HEK293 (cell line): Measurements from ENCODE around the gene TWF2.
A peak's percentile ranks its signal among the peaks of the same experiment; 100 is the strongest.

Experiments
- CTCF ChIA-PET: fragments of 350-600 bp; formaldehyde crosslinking; extraction: SDS; loops from one replicate; lab custom pipeline; 2021; ENCODE audit warnings: antibody characterized with exemption; lab: Yijun Ruan, JAX
- POLR2A ChIA-PET: fragments of 300-600 bp; formaldehyde crosslinking; extraction: SDS; loops from one replicate; lab custom pipeline; 2020; ENCODE audit warnings: antibody characterized with exemption, inconsistent platforms; lab: Yijun Ruan, JAX
- H3K27ac ChIP-seq: fragments of 200-500 bp; sonication (Bioruptor generic); 2 replicates; pipeline ENCODE4 v1.5.1; 2014; ENCODE audit warnings: low read depth, low read length, control low read depth, inconsistent platforms; ENCODE audit errors: extremely low read depth
- H3K36me3 ChIP-seq, 2 experiments: fragments of 200-500 bp in 1 of 2; sonication (Bioruptor generic) in 1 of 2; 1 replicate in 1 of 2; 2 replicates in 1 of 2; pipeline ENCODE4 v1.5.1; 2014 to 2017; ENCODE audit warnings: inconsistent platforms in 2 of 2, low read length in 2 of 2; ENCODE audit not compliant: control insufficient read depth in 2 of 2, insufficient read depth in 1 of 2
- H3K4me1 ChIP-seq: fragments of 200-500 bp; sonication (Bioruptor generic); 2 replicates; pipeline ENCODE4 v1.5.1; 2014; ENCODE audit warnings: mild to moderate bottlenecking, low read length, inconsistent platforms; ENCODE audit not compliant: control insufficient read depth, insufficient read depth
- H3K4me3 ChIP-seq: 2 replicates; pipeline ENCODE4 v1.5.1; 2011; ENCODE audit warnings: low read depth, mild to moderate bottlenecking, control low read depth, low read length, moderate library complexity
- H3K9me3 ChIP-seq: fragments of 200-500 bp; sonication (Bioruptor generic); 2 replicates; pipeline ENCODE4 v1.5.1; 2014; ENCODE audit warnings: low read depth, low read length, inconsistent platforms; ENCODE audit not compliant: control insufficient read depth, insufficient read depth
- HIC1 ChIP-seq: fragments of 450-650 bp; formaldehyde crosslinking; IDR thresholded peaks from 2 replicates; pipeline ENCODE4 v1.5.1; 2016; ENCODE audit warnings: missing biosample characterization, missing genetic modification characterization
- KLF16 ChIP-seq: fragments of 450-650 bp; formaldehyde crosslinking; IDR thresholded peaks from 2 replicates; pipeline ENCODE4 v1.5.1; 2017; ENCODE audit warnings: missing biosample characterization, missing genetic modification characterization
- ZBTB11 ChIP-seq: fragments of 450-650 bp; formaldehyde crosslinking; conservative IDR thresholded peaks from 2 replicates; pipeline ENCODE4 v1.5.1; 2016; ENCODE audit warnings: low read depth, missing biosample characterization, missing genetic modification characterization
- ZBTB49 ChIP-seq: fragments of 450-650 bp; formaldehyde crosslinking; IDR thresholded peaks from 2 replicates; pipeline ENCODE4 v1.5.1; 2016; ENCODE audit warnings: missing biosample characterization, missing genetic modification characterization, low read depth
- ZNF10 ChIP-seq: fragments of 450-650 bp; formaldehyde crosslinking; IDR thresholded peaks from 2 replicates; pipeline ENCODE4 v1.5.1; 2017; ENCODE audit warnings: missing biosample characterization, missing genetic modification characterization
- ZNF112 ChIP-seq: fragments of 450-650 bp; formaldehyde crosslinking; IDR thresholded peaks from 2 replicates; pipeline ENCODE4 v1.5.0; 2017; ENCODE audit warnings: missing biosample characterization, missing genetic modification characterization
- ZNF175 ChIP-seq: fragments of 450-650 bp; formaldehyde crosslinking; IDR thresholded peaks from 2 replicates; pipeline ENCODE4 v1.5.1; 2016; ENCODE audit warnings: missing biosample characterization, missing genetic modification characterization
- ZNF202 ChIP-seq: fragments of 450-650 bp; formaldehyde crosslinking; IDR thresholded peaks from 2 replicates; pipeline ENCODE4 v1.5.1; 2016; ENCODE audit warnings: missing biosample characterization, missing genetic modification characterization, borderline replicate concordance
- ZNF214 ChIP-seq: fragments of 450-650 bp; formaldehyde crosslinking; IDR thresholded peaks from 2 replicates; pipeline ENCODE4 v1.5.1; 2017; ENCODE audit warnings: missing biosample characterization, mild to moderate bottlenecking, missing genetic modification characterization, borderline replicate concordance
- ZNF223 ChIP-seq: fragments of 450-650 bp; formaldehyde crosslinking; IDR thresholded peaks from 2 replicates; pipeline ENCODE4 v1.5.1; 2016; ENCODE audit warnings: missing biosample characterization, missing genetic modification characterization
- ZNF24 ChIP-seq: fragments of 450-650 bp; formaldehyde crosslinking; IDR thresholded peaks from 2 replicates; pipeline ENCODE4 v1.5.1; 2016; ENCODE audit warnings: missing biosample characterization, missing genetic modification characterization
- ZNF266 ChIP-seq: fragments of 450-650 bp; formaldehyde crosslinking; IDR thresholded peaks from 2 replicates; pipeline ENCODE4 v1.5.1; 2016; ENCODE audit warnings: missing biosample characterization, missing genetic modification characterization, low read depth
- ZNF341 ChIP-seq: fragments of 450-650 bp; formaldehyde crosslinking; IDR thresholded peaks from 2 replicates; pipeline ENCODE4; 2016; ENCODE audit warnings: low read depth, missing biosample characterization, missing genetic modification characterization
- ZNF701 ChIP-seq: fragments of 450-650 bp; formaldehyde crosslinking; IDR thresholded peaks from 2 replicates; pipeline ENCODE4 v1.5.1; 2016; ENCODE audit warnings: missing biosample characterization, missing genetic modification characterization
- TF ChIP-seq, protein P1 (sequence below): fragments of 450-650 bp; formaldehyde crosslinking; IDR thresholded peaks from 2 replicates; pipeline ENCODE4 v1.5.1; 2017; ENCODE audit warnings: missing biosample characterization, mild to moderate bottlenecking, missing genetic modification characterization, moderate library complexity
- TF ChIP-seq, protein P2 (sequence below): fragments of 450-650 bp; formaldehyde crosslinking; IDR thresholded peaks from 2 replicates; pipeline ENCODE4 v1.5.1; 2016; ENCODE audit warnings: missing biosample characterization, missing genetic modification characterization

TWF2 gene

DNA sequence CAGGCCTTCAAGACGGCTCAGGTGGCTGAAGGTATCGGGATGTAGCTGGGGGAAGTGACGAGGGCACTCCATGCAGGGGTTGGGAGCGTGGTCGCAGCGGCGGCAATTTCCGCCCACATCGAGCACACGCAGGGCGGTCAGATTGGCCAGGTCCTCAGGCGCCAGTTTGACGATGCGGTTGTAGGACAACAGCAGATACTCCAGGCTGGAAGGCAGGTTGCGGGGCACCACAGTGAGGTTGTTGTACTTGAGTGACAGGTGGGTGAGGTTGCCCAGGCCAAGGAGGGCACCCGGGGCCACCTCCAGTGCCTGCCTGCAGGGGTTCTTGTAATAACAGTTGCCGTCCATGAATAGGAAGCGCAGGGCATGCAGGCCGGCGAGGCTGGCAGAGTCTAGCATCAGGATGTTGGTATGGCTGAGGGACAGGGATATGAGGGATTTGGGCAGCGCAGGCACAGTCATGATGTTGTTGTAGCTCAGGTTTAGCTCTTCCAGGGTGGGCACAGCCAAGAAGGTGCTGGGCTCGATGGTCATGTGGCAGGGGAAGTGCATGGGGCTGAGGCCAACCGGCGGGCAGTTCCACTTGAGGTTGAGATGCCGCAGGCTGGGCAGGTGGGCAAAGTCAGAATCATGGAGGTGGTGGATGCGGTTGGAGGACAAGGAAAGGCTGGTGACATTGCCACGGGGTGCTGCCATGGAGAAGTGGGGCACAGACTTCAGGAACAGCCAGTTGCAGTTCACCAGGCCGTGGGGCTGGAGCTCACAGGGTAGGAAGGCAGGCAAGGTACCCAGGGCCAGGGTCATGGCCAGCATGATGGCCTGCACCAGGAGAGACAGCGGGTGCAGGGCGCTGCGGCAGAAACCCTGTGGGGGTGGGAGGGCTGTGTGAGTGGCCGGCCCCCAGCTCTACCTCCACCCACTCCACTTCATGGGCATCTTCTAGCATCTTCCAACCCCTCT is 15.2 kb downstream of the TWF2 start:
- H3K36me3 ChIP-seq: peaks cover 0 to 1% of the 10 kb centered on the region in 2 experiments; a peak in 1 of 3 replicates
- POLR2A ChIA-PET: interaction anchor here (0.6 kb wide), 1 partner anchor 19 kb away, joined by 3 read pairs; no protein-coding TSS in a partner anchor
- CTCF ChIA-PET: interaction anchor here (0.5 to 8.1 kb wide), 4 partner anchors 8 to 189 kb away, joined by 5 to 95 read pairs (median 6); no protein-coding TSS in a partner anchor

GRCh38 chr3:52222319-52223221 is 16.4 kb downstream of the TWF2 start:
- POLR2A ChIA-PET: interaction anchor here (0.5 to 0.6 kb wide), 2 partner anchors 20 to 173 kb away, joined by 3 to 5 read pairs; no protein-coding TSS in a partner anchor
- Histone ChIP-seq H3K36me3 (no peaks in the 10 kb centered on the region), H3K9me3 (no peaks in the 10 kb centered on the region), H3K4me1 (no peaks in the 10 kb centered on the region), H3K4me3 (no peak overlapping the region), H3K27ac (no peak overlapping the region)
- CTCF ChIA-PET: interaction anchor here (0.6 to 8.1 kb wide), 7 partner anchors 9 to 225 kb away, joined by 3 to 95 read pairs (median 3); no protein-coding TSS in a partner anchor
- TF ChIP-seq ZNF175 (tag by site-specific recombination) (no peak), ZBTB11 (tag by site-specific recombination) (no peak), KLF16 (tag by site-specific recombination) (no peak), ZNF341 (tag by site-specific recombination) (no peak), ZNF202 (tag by site-specific recombination) (no peak), ZNF223 (tag by site-specific recombination) (no peak), ZNF214 (no peak)
- TF ChIP-seq, protein P1, sequence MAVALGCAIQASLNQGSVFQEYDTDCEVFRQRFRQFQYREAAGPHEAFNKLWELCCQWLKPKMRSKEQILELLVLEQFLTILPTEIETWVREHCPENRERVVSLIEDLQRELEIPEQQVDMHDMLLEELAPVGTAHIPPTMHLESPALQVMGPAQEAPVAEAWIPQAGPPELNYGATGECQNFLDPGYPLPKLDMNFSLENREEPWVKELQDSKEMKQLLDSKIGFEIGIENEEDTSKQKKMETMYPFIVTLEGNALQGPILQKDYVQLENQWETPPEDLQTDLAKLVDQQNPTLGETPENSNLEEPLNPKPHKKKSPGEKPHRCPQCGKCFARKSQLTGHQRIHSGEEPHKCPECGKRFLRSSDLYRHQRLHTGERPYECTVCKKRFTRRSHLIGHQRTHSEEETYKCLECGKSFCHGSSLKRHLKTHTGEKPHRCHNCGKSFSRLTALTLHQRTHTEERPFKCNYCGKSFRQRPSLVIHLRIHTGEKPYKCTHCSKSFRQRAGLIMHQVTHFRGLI (tag by site-specific recombination): no peak

More for the DNA sequence above, 15.2 kb downstream of the TWF2 start:
- Histone ChIP-seq H3K9me3 (no peaks in the 10 kb centered on the region), H3K4me3 (no peak overlapping the region), H3K27ac (no peak overlapping the region), H3K4me1 (no peaks in the 10 kb centered on the region)
- TF ChIP-seq ZNF24 (tag by site-specific recombination): no peak
- no peak for TF ChIP-seq ZNF10 (tag by site-specific recombination)
- no peak for TF ChIP-seq ZNF266 (tag by site-specific recombination)
- no peak for TF ChIP-seq ZNF701 (tag by site-specific recombination)
- TF ChIP-seq ZBTB49: no peak
- TF ChIP-seq ZNF112 (tag by site-specific recombination): no peak
- TF ChIP-seq, protein P2, sequence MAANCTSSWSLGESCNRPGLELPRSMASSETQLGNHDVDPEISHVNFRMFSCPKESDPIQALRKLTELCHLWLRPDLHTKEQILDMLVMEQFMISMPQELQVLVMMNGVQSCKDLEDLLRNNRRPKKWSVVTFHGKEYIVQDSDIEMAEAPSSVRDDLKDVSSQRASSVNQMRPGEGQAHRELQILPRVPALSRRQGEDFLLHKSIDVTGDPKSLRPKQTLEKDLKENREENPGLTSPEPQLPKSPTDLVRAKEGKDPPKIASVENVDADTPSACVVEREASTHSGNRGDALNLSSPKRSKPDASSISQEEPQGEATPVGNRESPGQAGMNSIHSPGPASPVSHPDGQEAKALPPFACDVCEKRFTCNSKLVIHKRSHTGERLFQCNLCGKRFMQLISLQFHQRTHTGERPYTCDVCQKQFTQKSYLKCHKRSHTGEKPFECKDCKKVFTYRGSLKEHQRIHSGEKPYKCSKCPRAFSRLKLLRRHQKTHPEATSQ (tag by site-specific recombination): no peak
- TF ChIP-seq HIC1: 0 out of 2 replicates have a peak, but pooled peaks have one; percentile 19
